ENCODE results near the gene KDM4C.

Gene KDM4C

DNA sequence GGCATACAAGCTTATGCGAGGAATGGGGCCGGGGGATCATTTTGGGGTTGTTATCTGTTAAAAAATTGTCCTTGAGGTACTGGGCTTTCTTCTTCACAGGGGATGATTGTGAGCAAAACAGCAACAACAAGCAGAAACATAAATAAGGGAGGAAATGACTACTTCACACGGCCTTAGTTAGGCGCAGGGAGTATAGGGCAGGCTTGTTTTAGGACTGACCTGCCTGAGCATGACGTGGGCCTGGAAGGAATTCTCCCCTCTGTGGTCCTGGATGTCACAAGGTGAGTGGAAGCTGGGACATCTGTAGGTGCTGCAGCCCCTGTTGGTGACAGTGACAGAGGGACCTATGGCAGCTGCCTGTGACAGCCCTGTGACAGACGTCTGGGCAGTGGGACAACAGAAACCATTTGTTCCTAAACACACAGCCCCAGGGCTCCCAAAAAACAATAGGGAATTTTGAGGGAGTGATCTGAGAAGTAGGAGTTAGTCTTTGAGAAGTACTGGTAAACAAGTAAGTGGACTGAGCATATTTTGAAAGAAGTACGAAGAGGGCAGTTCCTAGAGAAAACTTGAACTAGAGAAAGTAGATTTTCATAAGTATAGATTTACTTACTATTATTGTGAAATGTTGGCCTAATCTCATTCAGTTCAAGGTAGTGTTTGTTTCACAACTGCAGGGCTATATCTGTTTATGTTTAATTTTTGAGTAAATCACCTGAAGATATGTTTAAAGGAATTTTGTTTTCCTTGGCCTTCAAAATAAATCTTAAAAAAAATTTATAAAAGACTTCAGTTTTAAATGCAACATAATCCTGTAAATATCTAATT lies 113.1 kb downstream of the KDM4C start:
- Histone ChIP-seq H3K36me3 (ENCODE audit: control insufficient read depth, insufficient read depth, low read length) (no peaks in the 10 kb centered on the region), H3K27ac (no peak overlapping the region), H3K4me1 (no peaks in the 10 kb centered on the region), H3K79me2 (peaks cover 8% of the 10 kb centered on the region), H3K27me3 (ENCODE audit: control insufficient read depth, insufficient read depth, low read length) (no peaks in the 10 kb centered on the region), H3K4me3 (ENCODE audit: low read depth, low read length) (no peak overlapping the region), H2AFZ (no peak overlapping the region), H3K4me2 (ENCODE audit: low read length) (no peak overlapping the region), H3K9ac (no peak overlapping the region), H3K9me3 (ENCODE audit: control insufficient read depth, low read length) (no peaks in the 10 kb centered on the region)
- TF ChIP-seq CTCF (IDR thresholded peaks at IDR 0.05), result no peak

- H3K27ac ChIP-seq, result no peak overlapping the region
- TF ChIP-seq CTCF (IDR thresholded peaks at IDR 0.05), result no peak
- no peak overlapping the region for H3K4me3 ChIP-seq (ENCODE audit: low read depth, low read length)
- no peak overlapping the region for H2AFZ ChIP-seq
- H3K4me1 ChIP-seq, result no peaks in the 10 kb centered on the region
- H3K9me3 ChIP-seq (ENCODE audit: control insufficient read depth, low read length), result no peaks in the 10 kb centered on the region
- no peaks in the 10 kb centered on the region for H3K36me3 ChIP-seq (ENCODE audit: control insufficient read depth, insufficient read depth, low read length)
- no peak overlapping the region for H3K4me2 ChIP-seq (ENCODE audit: low read length)
- H3K27me3 ChIP-seq (ENCODE audit: control insufficient read depth, insufficient read depth, low read length), result no peaks in the 10 kb centered on the region
- H3K79me2 ChIP-seq, result peaks cover 3% of the 10 kb centered on the region
- H3K9ac ChIP-seq, result no peak overlapping the region
These were observed 116.1 kb downstream of the KDM4C start for GRCh38 chr9:6873857-6874256.

GRCh38 chr9:6876195-6876894 lies 118.6 kb downstream of the KDM4C start:
- Histone ChIP-seq H3K9ac (no peak overlapping the region), H3K4me1 (no peaks in the 10 kb centered on the region), H3K4me3 (ENCODE audit: low read depth, low read length) (no peak overlapping the region), H3K36me3 (ENCODE audit: control insufficient read depth, insufficient read depth, low read length) (no peaks in the 10 kb centered on the region), H3K4me2 (ENCODE audit: low read length) (no peak overlapping the region), H3K27me3 (ENCODE audit: control insufficient read depth, insufficient read depth, low read length) (no peaks in the 10 kb centered on the region), H2AFZ (no peak overlapping the region), H3K9me3 (ENCODE audit: control insufficient read depth, low read length) (no peaks in the 10 kb centered on the region), H3K27ac (no peak overlapping the region), H3K79me2 (no peaks in the 10 kb centered on the region)
- TF ChIP-seq CTCF (IDR thresholded peaks at IDR 0.05), result no peak

GRCh38 chr9:6877671-6878161 lies 119.9 kb downstream of the KDM4C start:
- Histone ChIP-seq H3K4me3 (ENCODE audit: low read depth, low read length) (no peak overlapping the region), H3K27ac (no peak overlapping the region), H3K9me3 (ENCODE audit: control insufficient read depth, low read length) (no peaks in the 10 kb centered on the region), H3K79me2 (no peaks in the 10 kb centered on the region), H3K36me3 (ENCODE audit: control insufficient read depth, insufficient read depth, low read length) (no peaks in the 10 kb centered on the region), H2AFZ (no peak overlapping the region), H3K4me2 (ENCODE audit: low read length) (no peak overlapping the region), H3K4me1 (no peaks in the 10 kb centered on the region), H3K27me3 (ENCODE audit: control insufficient read depth, insufficient read depth, low read length) (no peaks in the 10 kb centered on the region), H3K9ac (no peak overlapping the region)
- TF ChIP-seq CTCF (IDR thresholded peaks at IDR 0.05), result no peak

Data from parathyroid adenoma (tissue), 2 donors.